CD14-positive monocyte (primary cell): Measurements from ENCODE around the gene MECP2. TPM values are rescaled to one million over a fixed set of nuclear protein-coding genes. Genes with fewer than 3 reads are reported as not detected.

ENCODE experiments used
- DNase-seq, 3 donors: peaks; one replicate each; pipeline ENCODE4 v3.0.0-alpha.2; 2011 to 2022
- H2AFZ ChIP-seq: 2 replicates; pipeline ENCODE4 v1.6.0; 2012; ENCODE audit warnings: mild to moderate bottlenecking, low read depth, low read length, inconsistent platforms; ENCODE audit not compliant: insufficient read depth, poor library complexity, severe bottlenecking
- H3K27ac ChIP-seq, 2 donors: 1 replicate in 1 of 2; 2 replicates in 1 of 2; pipeline ENCODE4 v1.5.1; 2012 to 2013; ENCODE audit warnings: low read length in 2 of 2, control low read depth in 1 of 2, inconsistent platforms in 1 of 2, low read depth in 1 of 2, mild to moderate bottlenecking in 1 of 2
- H3K27me3 ChIP-seq, 2 donors: one replicate each; pipeline versions ENCODE4 v1.6.0 to v1.6.1; 2011 to 2013; ENCODE audit warnings: low read length in 2 of 2; ENCODE audit not compliant: control insufficient read depth in 2 of 2, insufficient read depth in 2 of 2
- H3K36me3 ChIP-seq, 2 donors: replicated peaks in 1 of 2; 1 replicate in 1 of 2; 2 replicates in 1 of 2; pipeline versions ENCODE4 v1.5.1 to v1.6.1; 2012 to 2013; ENCODE audit warnings: low read length in 2 of 2, control low read depth in 1 of 2, inconsistent platforms in 1 of 2, mild to moderate bottlenecking in 1 of 2; ENCODE audit not compliant: insufficient read depth in 2 of 2, control insufficient read depth in 1 of 2
- H3K4me1 ChIP-seq, 2 donors: 1 replicate in 1 of 2; 2 replicates in 1 of 2; pipeline versions ENCODE4 v1.5.1 to v1.6.1; 2012 to 2013; ENCODE audit warnings: low read length in 2 of 2, control low read depth in 1 of 2, inconsistent platforms in 1 of 2, mild to moderate bottlenecking in 1 of 2, moderate library complexity in 1 of 2; ENCODE audit not compliant: insufficient read depth in 2 of 2, control insufficient read depth in 1 of 2
- H3K4me2 ChIP-seq: replicated peaks from 2 replicates; pipeline ENCODE3; 2012; ENCODE audit warnings: low read length, moderate library complexity, mild to moderate bottlenecking; ENCODE audit not compliant: poor library complexity, severe bottlenecking; ENCODE audit errors: extremely low read depth
- H3K4me3 ChIP-seq, 3 experiments: fragments of 200-600 bp in 1 of 3; sonication (generic) in 1 of 3; replicated peaks in 1 of 3; 1 replicate in 2 of 3; 2 replicates in 1 of 3; pipeline ENCODE4 v1.5.1; 2011 to 2013; ENCODE audit warnings: low read length in 3 of 3, mild to moderate bottlenecking in 3 of 3, control low read depth in 2 of 3, low read depth in 2 of 3, inconsistent platforms in 1 of 3, moderate library complexity in 1 of 3
- H3K79me2 ChIP-seq: 2 replicates; pipeline ENCODE4 v1.6.0; 2012; ENCODE audit warnings: mild to moderate bottlenecking, control low read depth, inconsistent platforms, low read length, moderate library complexity; ENCODE audit not compliant: insufficient read depth
- H3K9ac ChIP-seq: 2 replicates; pipeline ENCODE4 v1.6.0; 2017; ENCODE audit warnings: low read length, mild to moderate bottlenecking; ENCODE audit not compliant: insufficient read depth, poor library complexity, severe bottlenecking
- H3K9me3 ChIP-seq, 2 donors: replicated peaks in 1 of 2; 1 replicate in 1 of 2; 2 replicates in 1 of 2; pipeline versions ENCODE4 v1.5.1 to v1.6.1; 2012 to 2013; ENCODE audit warnings: low read length in 2 of 2, control low read depth in 1 of 2; ENCODE audit not compliant: control insufficient read depth in 1 of 2, insufficient read depth in 1 of 2
- H4K20me1 ChIP-seq: 2 replicates; pipeline ENCODE4 v1.6.0; 2012; ENCODE audit warnings: mild to moderate bottlenecking, low read length, control low read depth, moderate library complexity; ENCODE audit not compliant: insufficient read depth
- H3K27ac Mint-ChIP-seq, 7 donors: one replicate each; pipeline ENCODE4 v1.8.0; 2020; ENCODE audit warnings: mild to moderate bottlenecking in 7 of 7, mixed read lengths in 7 of 7, moderate library complexity in 6 of 7, inconsistent platforms in 2 of 7
- H3K27me3 Mint-ChIP-seq, 3 donors: one replicate each; pipeline ENCODE4 v1.8.0; 2021 to 2022; ENCODE audit warnings: low read depth in 3 of 3, mild to moderate bottlenecking in 3 of 3, mixed read lengths in 3 of 3, moderate library complexity in 3 of 3, inconsistent platforms in 1 of 3
- H3K36me3 Mint-ChIP-seq, 2 donors: one replicate each; pipeline ENCODE4 v1.8.0; 2020; ENCODE audit warnings: mixed read lengths in 2 of 2, inconsistent platforms in 1 of 2, mild to moderate bottlenecking in 1 of 2
- H3K4me1 Mint-ChIP-seq: one replicate; pipeline ENCODE4 v1.8.0; 2020; ENCODE audit warnings: mild to moderate bottlenecking, mixed read lengths
- H3K4me3 Mint-ChIP-seq, 2 donors: one replicate each; pipeline ENCODE4 v1.8.0; 2020; ENCODE audit warnings: mild to moderate bottlenecking in 2 of 2, mixed read lengths in 2 of 2, moderate library complexity in 1 of 2
- H3K9me3 Mint-ChIP-seq, 7 donors: one replicate each; pipeline ENCODE4 v1.8.0; 2020 to 2022; ENCODE audit warnings: mixed read lengths in 7 of 7, mild to moderate bottlenecking in 6 of 7, moderate library complexity in 6 of 7, inconsistent platforms in 2 of 7
- WGBS: methylation state at CpG from one replicate; pipeline ENCODE4 v1.1.5; 2013; ENCODE audit warnings: missing lambda C conversion rate; ENCODE audit not compliant: insufficient coverage; 5-methylcytosine and 5-hydroxymethylcytosine counted together
- intact Hi-C, 2 donors: fragments of 100-400 bp; cut with micrococcal nuclease; formaldehyde crosslinking; loops; one replicate each; pipeline versions ENCODE4 v1.15.0 to v1.15.1; 2023
- polyA plus RNA-seq, 3 donors: library from polyadenylated mRNA; depleted of rRNA in 1 of 3; unstranded in 2 of 3; stranded (reverse) in 1 of 3; fragments of 300-500 nt in 2 of 3; fragments of >200 nt in 1 of 3; fragmentation: Illumina TruSeq in 2 of 3; gene quantifications; 1 replicate in 2 of 3; 2 replicates in 1 of 3; pipeline ENCODE4 v1.2.3, GENCODE V29; 2012 to 2021
- TF ChIP-seq, protein P1 (sequence below): fragments of 200-600 bp; IDR thresholded peaks from one replicate; pipeline ENCODE4 v1.8.0; 2022; ENCODE audit warnings: antibody characterized with exemption, mild to moderate bottlenecking

MECP2 gene
- polyA plus RNA-seq, 3 donors, result 5.2 to 21.2 (median 9.6) TPM

DNA sequence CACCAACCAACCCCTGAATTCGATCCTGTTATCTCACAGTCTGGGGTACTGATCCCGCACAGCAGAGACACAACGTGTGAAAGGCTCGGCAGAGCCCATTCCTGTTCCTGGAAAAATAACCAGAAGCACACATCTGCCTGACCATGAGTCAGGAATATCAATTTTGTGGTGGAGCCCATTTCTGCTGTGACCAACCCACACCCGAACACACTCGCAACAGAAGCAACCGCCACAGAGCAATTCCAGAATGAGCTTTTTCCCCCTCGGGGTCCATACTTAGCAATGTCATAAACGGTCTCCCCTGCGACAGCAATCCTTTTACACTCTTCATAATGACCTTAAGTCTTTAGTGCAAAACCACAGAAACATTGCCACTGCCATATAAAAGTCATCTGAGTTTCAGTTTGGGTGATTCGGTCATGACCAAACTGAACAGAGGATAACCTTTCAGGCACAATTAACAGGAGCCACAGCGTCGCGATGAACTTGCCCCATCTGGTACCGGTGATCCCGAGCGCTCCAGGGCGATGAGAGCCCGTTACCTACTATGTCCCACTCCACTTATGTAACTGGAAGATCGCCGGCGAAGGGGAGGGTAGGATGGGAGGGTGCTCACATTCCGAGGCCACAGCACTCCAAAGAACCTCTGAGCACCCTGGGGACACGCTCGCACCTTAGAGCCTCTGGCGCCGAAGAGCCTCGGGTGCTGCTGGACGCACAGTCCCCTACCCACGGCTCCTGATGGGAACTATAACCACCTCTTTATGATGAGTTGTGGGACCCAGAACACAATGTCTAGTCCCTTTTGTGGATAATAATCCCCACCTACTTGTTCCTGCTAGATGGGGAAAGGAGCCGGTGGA lies 1.1 kb downstream of the MECP2 start:
- 30% methylated on average over 4 of the region's 31 CpGs for WGBS
- Mint-ChIP-seq H3K9me3 (peaks cover 0 to 20% (median 7%) of the 10 kb centered on the region in 7 donors), H3K27me3 (peaks cover 0 to 18% (median 2%) of the 10 kb centered on the region in 3 donors), H3K4me1 (peaks cover 34% of the 10 kb centered on the region), H3K27ac (peak overlapping the region; percentile 79 to 95 (median 91)), H3K36me3 (peaks cover 3 to 4% of the 10 kb centered on the region in 2 donors), H3K4me3 (peak overlapping the region; percentile 90 to 93)
- DNase-seq, result peak in 2 of 3 donors; percentile 1 to 19
- Histone ChIP-seq H3K4me3 (peak overlapping the region; percentile 52 to 87 (median 54)), H3K9me3 (peaks cover 0 to 19% of the 10 kb centered on the region in 2 donors), H3K4me1 (peaks cover 31 to 36% of the 10 kb centered on the region in 2 donors), H3K27me3 (peaks cover 0 to 20% of the 10 kb centered on the region in 2 donors), H3K27ac (peak overlapping the region; percentile 61 to 78), H4K20me1 (peaks cover 53% of the 10 kb centered on the region), H3K36me3 (peaks cover 0 to 4% of the 10 kb centered on the region in 2 donors), H2AFZ (no peak overlapping the region), H3K79me2 (peaks cover 58% of the 10 kb centered on the region), H3K9ac (peak overlapping the region; percentile 79), H3K4me2 (peak overlapping the region; percentile 84)
- TF ChIP-seq, protein P1, sequence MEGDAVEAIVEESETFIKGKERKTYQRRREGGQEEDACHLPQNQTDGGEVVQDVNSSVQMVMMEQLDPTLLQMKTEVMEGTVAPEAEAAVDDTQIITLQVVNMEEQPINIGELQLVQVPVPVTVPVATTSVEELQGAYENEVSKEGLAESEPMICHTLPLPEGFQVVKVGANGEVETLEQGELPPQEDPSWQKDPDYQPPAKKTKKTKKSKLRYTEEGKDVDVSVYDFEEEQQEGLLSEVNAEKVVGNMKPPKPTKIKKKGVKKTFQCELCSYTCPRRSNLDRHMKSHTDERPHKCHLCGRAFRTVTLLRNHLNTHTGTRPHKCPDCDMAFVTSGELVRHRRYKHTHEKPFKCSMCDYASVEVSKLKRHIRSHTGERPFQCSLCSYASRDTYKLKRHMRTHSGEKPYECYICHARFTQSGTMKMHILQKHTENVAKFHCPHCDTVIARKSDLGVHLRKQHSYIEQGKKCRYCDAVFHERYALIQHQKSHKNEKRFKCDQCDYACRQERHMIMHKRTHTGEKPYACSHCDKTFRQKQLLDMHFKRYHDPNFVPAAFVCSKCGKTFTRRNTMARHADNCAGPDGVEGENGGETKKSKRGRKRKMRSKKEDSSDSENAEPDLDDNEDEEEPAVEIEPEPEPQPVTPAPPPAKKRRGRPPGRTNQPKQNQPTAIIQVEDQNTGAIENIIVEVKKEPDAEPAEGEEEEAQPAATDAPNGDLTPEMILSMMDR, result no peak
- intact Hi-C loops, result loop anchor here in 1 of 2 donors (5.0 to 10.0 kb wide), 2 partner anchors 39 to 82 kb away; partner anchors contain the start of gene IRAK1

- no peak for DNase-seq
- no peak overlapping the region for H3K9ac ChIP-seq
- Mint-ChIP-seq H3K36me3 (peaks cover 12 to 13% of the 10 kb centered on the region in 2 donors), H3K4me1 (peaks cover 34% of the 10 kb centered on the region), H3K4me3 (peak overlapping the region in 1 of 2 donors; percentile 93), H3K27me3 (peaks cover 0 to 18% (median 0%) of the 10 kb centered on the region in 3 donors), H3K9me3 (peaks cover 0 to 16% (median 7%) of the 10 kb centered on the region in 7 donors), H3K27ac (peak overlapping the region in 5 of 7 donors; percentile 7 to 81 (median 38))
- peaks cover 31 to 36% of the 10 kb centered on the region in 2 donors for H3K4me1 ChIP-seq
- H3K4me2 ChIP-seq, result peak overlapping the region; percentile 84
- peaks cover 74% of the 10 kb centered on the region for H3K79me2 ChIP-seq
- H4K20me1 ChIP-seq, result peaks cover 68% of the 10 kb centered on the region
- H3K4me3 ChIP-seq, result peak overlapping the region in 1 of 3 experiments; percentile 10
- intact Hi-C loops, result loop anchor here in 1 of 2 donors (5.0 to 10.0 kb wide), 2 partner anchors 38 to 80 kb away; partner anchors contain the start of gene IRAK1
- H3K9me3 ChIP-seq, result peaks cover 0 to 19% of the 10 kb centered on the region in 2 donors
- TF ChIP-seq, protein P1, result no peak
- peaks cover 3 to 18% of the 10 kb centered on the region in 2 donors for H3K36me3 ChIP-seq
- peaks cover 0 to 27% of the 10 kb centered on the region in 2 donors for H3K27me3 ChIP-seq
- no CpG with 5 or more reads among the region's 6 CpGs for WGBS
- no peak overlapping the region for H3K27ac ChIP-seq
- H2AFZ ChIP-seq, result no peak overlapping the region
Measured at GRCh38 chrX:154094833-154095232, 2.7 kb downstream of the MECP2 start.
